HG02970 (cell line): ENCODE measurements around the gene HLA-DRB1.
"Not testable (repeated sequence)": the region's sequence is repeated elsewhere in the genome, so short reads cannot be mapped to it uniquely, and the experiment has no call there.

ENCODE experiments used
- ATAC-seq: cut with Tn5 transposase; IDR thresholded peaks from one replicate; pipeline ENCODE4 v1.9.1; 2021; ENCODE audit warnings: mild to moderate bottlenecking, moderate library complexity, moderate number of reproducible peaks; ENCODE audit not compliant: unreplicated experiment, low FRiP score

HLA-DRB1 gene

GRCh38 chr6:32565511-32565910, 24.1 kb downstream of the HLA-DRB1 start:
- ATAC-seq = no peak

DNA sequence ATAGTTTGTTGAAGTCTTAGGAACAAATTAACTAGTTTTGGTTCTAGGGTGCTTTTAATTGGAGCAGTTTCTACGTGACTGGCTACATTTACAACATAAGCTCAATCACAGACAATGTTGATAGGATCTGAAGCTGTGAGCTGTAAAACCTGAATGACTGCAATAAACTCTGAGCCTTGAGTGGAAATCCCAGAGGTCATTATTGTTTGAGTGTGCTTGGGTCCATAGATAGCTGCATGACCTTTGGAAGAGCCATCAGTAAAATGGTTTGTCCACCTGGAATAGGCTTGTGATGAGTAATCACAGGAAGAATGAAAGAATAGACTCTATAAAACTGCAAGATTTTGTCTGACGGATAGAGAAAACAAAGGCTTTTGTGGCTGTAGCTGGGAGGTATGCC, 26.7 kb downstream of the HLA-DRB1 start:
- no peak for ATAC-seq

GRCh38 chr6:32559747-32560146, 29.9 kb downstream of the HLA-DRB1 start:
- no peak for ATAC-seq

DNA sequence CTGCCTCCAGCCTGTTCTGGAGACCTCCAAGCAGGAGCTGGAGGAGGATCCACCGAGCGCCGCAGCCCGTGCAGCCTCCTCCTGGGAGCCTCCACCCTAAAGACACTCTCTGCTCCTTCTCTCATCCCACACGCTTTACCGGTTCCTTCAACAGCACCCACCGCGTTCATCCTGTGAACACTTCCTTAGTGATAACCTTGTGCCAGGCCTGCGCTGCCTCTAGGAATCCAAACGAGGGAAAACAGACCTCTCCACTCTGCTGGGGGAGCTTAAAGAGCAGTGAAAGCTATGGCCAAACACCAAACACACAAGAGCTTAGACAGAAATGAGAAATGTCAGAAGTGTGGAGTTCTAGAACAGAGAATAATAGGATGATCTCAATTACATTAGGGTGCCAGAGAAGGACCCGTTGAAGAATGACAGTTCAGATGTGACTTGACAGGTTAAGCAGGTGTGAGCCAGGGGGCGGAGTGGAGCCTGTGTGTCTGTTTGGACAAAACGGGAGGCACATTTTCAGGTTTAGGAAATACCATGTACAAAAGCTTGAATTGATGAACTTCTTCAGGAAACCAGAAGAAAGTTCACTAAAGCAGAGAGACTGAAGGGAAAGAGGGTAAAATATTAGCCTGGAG, 31.1 kb downstream of the HLA-DRB1 start:
- ATAC-seq = no peak

DNA sequence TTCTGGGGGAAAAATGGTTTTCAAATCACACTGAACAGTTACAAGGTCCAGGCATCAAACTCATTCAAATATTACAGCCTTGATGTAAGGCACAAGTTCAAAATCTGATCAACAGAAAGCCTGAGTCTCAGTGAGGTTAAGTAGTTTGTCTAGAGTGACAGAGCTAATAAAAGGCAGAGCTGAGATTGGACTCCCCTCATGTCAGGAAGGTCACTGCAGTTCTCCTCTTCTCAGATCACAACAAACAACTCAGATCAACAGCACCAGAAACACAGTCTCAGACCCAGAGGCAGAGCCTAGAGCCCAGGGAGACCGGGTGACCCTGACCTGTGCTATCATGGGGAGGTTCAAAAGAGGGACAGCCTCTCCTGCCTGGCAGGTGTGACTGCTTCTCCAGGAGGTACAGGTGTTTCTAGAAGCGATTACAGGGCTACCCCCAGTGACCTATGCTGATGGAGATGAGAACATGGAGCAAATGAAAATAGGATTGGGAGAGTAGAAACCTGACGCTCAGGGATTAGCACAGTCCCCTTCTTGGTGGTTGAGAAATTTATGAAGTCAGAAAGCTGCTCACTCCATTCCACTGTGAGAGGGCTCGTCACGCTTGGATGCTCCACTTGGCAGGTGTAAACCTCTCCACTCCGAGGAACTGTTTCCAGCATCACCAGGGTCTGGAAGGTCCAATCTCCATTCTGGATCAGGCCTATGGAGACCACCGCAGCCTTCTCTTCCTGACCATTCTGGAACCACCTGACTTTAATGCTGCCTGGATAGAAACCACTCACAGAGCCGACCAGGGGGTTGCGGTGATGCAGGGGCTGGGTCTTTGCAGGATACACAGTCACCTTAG, 35.3 kb downstream of the HLA-DRB1 start:
- no peak for ATAC-seq

DNA sequence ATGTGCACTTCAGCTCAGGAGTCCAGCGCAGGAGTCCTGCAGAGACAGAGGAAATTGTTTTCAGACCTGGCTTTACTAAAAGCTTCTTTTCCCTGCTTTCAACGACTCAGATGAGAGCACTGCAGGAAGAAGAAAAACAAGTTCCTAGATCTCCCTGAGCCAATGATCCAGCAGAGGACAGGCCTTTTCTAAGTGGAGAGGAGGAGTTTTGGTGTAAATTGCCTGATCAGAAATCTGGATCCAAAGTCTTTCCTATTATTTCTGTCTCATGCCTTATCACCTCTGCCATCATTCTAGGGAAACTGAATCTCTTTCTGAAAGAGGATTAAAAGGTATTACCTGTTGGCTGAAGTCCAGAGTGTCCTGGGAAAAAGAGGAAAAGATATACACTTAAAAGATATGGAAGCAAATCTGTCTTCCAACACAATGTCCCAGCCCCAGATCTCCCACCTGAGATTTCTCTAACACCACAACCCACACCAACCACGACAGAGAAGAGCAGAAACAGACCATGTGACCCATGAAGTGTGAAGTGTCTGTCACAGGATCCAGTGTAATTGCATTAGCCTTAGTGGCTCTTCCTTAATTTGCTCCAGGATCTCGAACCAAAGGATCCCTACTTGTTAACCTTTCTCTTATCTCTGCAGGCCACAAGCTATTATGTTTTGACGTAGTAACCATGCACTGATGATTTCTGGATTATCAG, 36.5 kb downstream of the HLA-DRB1 start:
- ATAC-seq = no peak

DNA sequence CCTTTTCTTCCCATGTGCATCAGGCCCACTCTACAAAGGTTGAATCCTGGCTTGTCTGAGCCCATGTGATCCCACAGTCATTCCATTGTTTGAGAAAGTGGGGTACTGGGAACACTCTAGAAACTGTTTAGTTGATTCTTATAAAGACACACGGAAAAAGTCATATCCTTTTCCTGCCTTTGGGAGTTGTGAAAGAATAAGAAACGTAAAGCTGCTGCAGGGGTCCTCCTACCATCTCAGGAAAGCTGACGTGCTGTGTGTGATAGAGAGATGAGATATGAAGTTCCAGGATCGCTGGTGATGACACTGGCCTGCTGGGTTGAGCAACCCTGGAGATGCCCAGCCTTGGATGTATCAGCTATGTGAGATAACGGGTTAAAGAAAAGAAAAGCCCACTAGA, 38.2 kb downstream of the HLA-DRB1 start:
- no peak for ATAC-seq

DNA sequence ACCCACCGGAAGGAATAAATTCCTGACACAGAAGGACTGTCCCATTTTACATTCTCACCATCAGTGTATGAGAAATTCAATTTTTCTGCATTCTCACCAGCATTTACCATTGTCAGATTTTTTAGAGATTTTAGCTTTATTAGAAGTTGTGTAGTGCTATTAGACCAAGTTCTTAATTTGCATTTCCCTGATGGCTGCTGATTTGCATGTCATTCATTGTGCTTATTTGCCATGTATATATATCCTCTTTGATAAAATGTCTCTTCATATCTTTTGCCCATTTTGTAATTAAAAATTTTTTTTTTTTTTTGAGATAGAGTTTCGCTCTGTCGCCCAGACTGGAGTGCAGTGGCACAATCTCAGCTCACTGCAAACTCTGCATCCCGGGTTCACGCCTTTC, 49.8 kb downstream of the HLA-DRB1 start:
- no peak for ATAC-seq

GRCh38 chr6:32530431-32530793, 59.2 kb downstream of the HLA-DRB1 start:
- ATAC-seq = not testable (repeated sequence)

DNA sequence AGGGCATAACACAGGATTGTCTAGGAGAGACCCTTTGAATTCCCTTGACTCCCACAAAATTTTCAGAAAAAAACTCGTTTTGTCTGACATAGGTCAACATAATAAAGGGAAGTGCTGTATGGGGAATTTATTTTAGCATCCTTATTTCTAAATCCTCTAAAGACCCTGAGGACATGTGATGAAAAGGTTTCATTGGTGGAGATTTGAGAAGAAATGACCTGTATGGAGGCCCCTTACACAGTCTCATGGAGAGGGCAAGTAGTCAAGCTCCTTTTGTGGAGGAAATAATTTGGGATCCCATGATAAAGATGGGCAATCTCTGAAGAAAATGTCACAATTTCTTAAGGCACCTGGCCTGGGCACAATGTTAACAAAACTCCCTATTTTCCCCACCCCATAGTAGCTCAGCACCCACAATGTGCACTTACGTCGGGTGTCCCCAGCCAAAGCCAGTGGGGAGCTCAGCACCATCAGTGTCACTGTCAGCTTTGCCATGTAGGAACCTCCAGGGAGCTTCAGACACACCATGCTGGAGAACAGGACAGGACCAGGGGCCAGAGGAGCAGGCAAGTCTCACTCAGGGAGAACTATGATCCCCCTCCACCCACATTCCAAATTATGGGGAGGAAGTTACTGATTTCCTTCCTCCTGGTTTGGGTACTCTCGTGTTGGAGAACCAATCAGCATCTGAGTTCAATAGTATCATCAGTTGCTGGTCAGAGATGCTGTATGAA, 59.8 kb downstream of the HLA-DRB1 start, which contains the start of gene HLA-DRB5:
HLA-DRB5 (minus strand) TSS at position 591 of the 734 bp plus-strand sequence; CDS start at position 528, 63 bp downstream.
- no peak for ATAC-seq
